Femur (tissue), 1 donor: Measurements from ENCODE around the gene CREBRF.
"Not testable (repeated sequence)": the region's sequence is repeated elsewhere in the genome, so short reads cannot be mapped to it uniquely, and the experiment has no call there.

Source experiments
- DNase-seq: peaks from one replicate; pipeline ENCODE4 v3.0.0-alpha.2; 2017

The CREBRF gene

GRCh38 chr5:173035904-173036707 lies 20.0 kb upstream of the CREBRF start:
- DNase-seq: no peak

DNA sequence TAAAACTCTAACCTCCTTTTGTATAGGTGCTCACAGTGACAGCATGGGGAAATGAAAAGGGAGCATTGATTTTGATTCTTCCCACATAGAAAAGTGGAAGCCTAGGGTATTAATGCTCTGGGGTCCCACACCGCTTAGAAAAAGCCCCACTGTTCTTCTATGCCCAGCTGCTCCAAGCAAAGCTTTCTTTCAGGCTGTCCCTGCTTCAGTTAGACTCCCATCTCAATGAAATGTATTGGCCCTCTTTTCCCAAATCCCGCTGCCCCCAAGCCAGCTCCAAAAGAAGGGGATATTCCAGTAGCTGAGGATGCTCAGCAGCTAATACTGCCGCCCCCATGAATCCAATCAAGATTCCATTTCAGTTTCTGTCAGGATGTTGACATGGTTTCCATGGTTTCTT lies 17.0 kb upstream of the CREBRF start:
- no peak for DNase-seq

DNA sequence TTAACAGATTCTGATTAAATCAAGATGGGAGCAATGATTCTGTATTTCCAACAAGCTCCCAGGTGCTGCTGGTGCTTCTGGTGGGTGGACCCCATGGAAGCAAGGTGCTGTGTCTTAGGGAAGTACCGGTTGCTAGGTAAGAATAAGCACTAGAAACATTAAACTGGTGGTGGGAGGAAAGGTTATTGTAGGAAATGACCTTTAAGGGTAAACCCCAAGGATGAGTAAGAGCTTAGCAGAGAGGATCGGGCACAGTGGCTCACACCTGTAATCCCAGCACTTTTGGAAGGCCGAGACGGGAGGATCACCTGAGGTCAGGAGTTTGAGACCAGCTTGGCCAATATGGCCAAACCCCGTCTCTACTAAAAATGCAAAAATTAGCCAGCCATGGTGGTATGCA lies 16.2 kb upstream of the CREBRF start:
- DNase-seq: no peak

- DNase-seq: no peak
These were observed 14.0 kb upstream of the CREBRF start for GRCh38 chr5:173041881-173042762.

GRCh38 chr5:173042763-173043107 lies 13.4 kb upstream of the CREBRF start:
- DNase-seq: no peak

- DNase-seq: no peak
These were observed 10.7 kb upstream of the CREBRF start for GRCh38 chr5:173045474-173045873.

- not testable (repeated sequence) for DNase-seq
These were observed 8.9 kb upstream of the CREBRF start for GRCh38 chr5:173047096-173047837.

- no peak for DNase-seq
These were observed 8.4 kb upstream of the CREBRF start for GRCh38 chr5:173047838-173048105.

GRCh38 chr5:173050791-173051190 lies 5.4 kb upstream of the CREBRF start:
- no peak for DNase-seq

- DNase-seq: no peak
These were observed 4.4 kb upstream of the CREBRF start for GRCh38 chr5:173051746-173052145.

DNA sequence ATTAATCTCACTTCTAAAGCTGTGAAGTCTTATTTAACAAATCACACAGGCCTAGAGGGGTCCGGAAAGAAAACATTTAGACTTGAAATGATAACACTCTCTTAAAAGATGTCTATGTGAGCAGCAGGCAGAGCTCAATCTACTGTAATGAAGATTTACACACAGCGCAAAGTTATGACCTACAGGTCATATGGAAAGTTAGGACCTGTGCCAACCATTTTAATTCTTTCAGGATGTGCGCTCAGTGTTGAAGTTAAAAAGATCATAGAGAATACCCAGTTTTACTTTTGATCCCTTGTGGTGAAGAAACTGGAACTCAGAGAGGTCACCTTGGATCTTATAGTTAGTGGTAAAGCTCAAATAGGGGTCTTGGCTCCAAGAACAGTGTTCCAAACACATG lies 3.1 kb upstream of the CREBRF start:
- DNase-seq: no peak

- no peak for DNase-seq
These were observed 970 bp upstream of the CREBRF start for GRCh38 chr5:173055042-173055721.

DNA sequence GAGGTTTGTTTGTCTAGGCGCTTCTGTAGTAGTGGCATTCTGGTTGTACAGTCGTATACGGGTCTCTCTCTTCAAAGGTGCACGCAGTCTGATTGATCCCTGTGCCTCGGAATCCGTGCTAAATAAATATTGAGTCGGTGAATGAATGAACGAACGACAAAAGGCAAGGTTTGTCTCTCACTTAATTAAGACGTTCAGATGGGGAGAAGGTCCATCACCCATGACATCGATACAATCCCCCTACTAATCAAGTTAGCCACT lies 500 bp upstream of the CREBRF start:
- DNase-seq: no peak

GRCh38 chr5:173056783-173057061 lies 570 bp downstream of the CREBRF start:
- no peak for DNase-seq

GRCh38 chr5:173057062-173057924 lies 1.1 kb downstream of the CREBRF start:
- DNase-seq: peak; percentile 99

- DNase-seq: no peak
These were observed 6.0 kb downstream of the CREBRF start for GRCh38 chr5:173062141-173062540.

- DNase-seq: no peak
These were observed 9.0 kb downstream of the CREBRF start for GRCh38 chr5:173065155-173065554.

- DNase-seq: no peak
These were observed 13.5 kb downstream of the CREBRF start for GRCh38 chr5:173069671-173070070.

- no peak for DNase-seq
These were observed 19.1 kb downstream of the CREBRF start for GRCh38 chr5:173075137-173075843.

- DNase-seq: no peak
These were observed 19.8 kb downstream of the CREBRF start for GRCh38 chr5:173075970-173076369.

DNA sequence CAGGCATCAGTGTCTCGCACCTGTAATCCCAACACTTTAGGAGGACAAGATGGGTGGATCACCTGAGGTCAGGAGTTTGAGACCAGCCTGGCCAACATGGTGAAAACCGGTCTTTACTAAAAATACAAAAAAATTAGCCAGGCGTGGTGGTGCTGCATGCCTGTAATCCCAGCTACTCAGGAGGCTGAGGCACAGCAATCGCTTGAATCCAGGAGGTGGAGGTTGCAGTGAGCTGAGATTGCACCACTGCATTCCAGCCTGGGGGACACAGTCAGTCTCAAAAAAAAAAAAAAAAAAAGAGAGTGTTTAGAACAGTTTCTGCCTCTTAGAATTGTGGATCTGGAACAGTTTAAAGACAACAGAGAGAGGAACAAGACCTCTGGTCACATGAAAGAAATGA lies 20.3 kb downstream of the CREBRF start:
- not testable (repeated sequence) for DNase-seq

GRCh38 chr5:173078878-173079277 lies 22.7 kb downstream of the CREBRF start:
- DNase-seq: no peak
